Ishikawa (cell line): ENCODE measurements around the gene FKBP11.

Source experiments
- CEBPB ChIP-seq: IDR thresholded peaks from 2 replicates; pipeline ENCODE4 v1.6.1; 2012
- EP300 ChIP-seq: IDR thresholded peaks from 2 replicates; pipeline ENCODE4 v1.6.1; 2012; ENCODE audit warnings: borderline replicate concordance
- FOXM1 ChIP-seq: IDR thresholded peaks from 2 replicates; pipeline ENCODE4 v1.6.1; 2012; ENCODE audit warnings: low read depth, borderline replicate concordance
- NFIC ChIP-seq: IDR thresholded peaks from 2 replicates; pipeline ENCODE4 v1.6.1; 2012
- RAD21 ChIP-seq: IDR thresholded peaks from 2 replicates; pipeline ENCODE4 v1.6.1; 2012; ENCODE audit warnings: low read depth
- TAF1 ChIP-seq: IDR thresholded peaks from 2 replicates; pipeline ENCODE4 v1.6.1; 2012; ENCODE audit warnings: low read depth, mild to moderate bottlenecking
- USF1 ChIP-seq: IDR thresholded peaks from 2 replicates; pipeline ENCODE4 v1.6.1; 2012
- YY1 ChIP-seq: IDR thresholded peaks from 2 replicates; pipeline ENCODE4 v1.6.1; 2012; ENCODE audit warnings: low read depth
- ZBTB7A ChIP-seq: IDR thresholded peaks from 2 replicates; pipeline ENCODE4 v1.6.1; 2012; ENCODE audit warnings: low read depth
- TF ChIP-seq, protein P1 (sequence below): IDR thresholded peaks from 2 replicates; pipeline ENCODE4 v1.6.1; 2012

The FKBP11 gene

GRCh38 chr12:48878548-48878947 is 46.7 kb downstream of the FKBP11 start:
- TF ChIP-seq FOXM1 (no peak), TAF1 (no peak), NFIC (no peak), YY1 (no peak), EP300 (no peak)
- TF ChIP-seq, protein P1, sequence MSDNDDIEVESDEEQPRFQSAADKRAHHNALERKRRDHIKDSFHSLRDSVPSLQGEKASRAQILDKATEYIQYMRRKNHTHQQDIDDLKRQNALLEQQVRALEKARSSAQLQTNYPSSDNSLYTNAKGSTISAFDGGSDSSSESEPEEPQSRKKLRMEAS: no peak

GRCh38 chr12:48875944-48876515 is 49.3 kb downstream of the FKBP11 start:
- TF ChIP-seq USF1 (no peak), YY1 (no peak), NFIC (no peak), ZBTB7A (no peak), RAD21 (no peak)

DNA sequence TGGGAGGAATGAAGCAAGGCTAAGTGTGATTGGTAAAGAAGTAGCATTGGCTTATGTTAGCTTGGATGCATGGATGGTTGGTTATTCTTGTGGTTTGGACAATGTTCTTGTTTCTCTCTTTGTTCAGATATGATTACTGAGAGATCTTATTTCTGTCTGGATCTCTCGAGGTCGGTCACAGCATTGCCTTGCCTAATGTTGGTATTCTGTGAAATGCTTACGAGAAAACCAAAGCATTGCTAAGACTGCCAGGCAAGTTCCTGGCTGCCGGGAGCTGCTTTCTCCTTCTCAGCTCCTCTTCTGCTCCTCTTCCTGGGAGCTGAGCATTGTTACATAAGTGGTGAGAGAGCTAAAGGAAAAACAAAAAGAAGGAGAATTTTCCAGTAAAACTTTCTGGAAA is 52.2 kb downstream of the FKBP11 start:
- TF ChIP-seq CEBPB (no peak), ZBTB7A (no peak)
